SK-N-SH treated with all-trans-retinoic acid at 6 μM for 48 hours (cell line): ENCODE results near the gene AGGF1.

Experiments used
- ATAC-seq: fragments of 200-7000 bp; cut with Tn5 transposase; 3 replicates; pipeline ENCODE4 v1.9.1; 2020; ENCODE audit warnings: mild to moderate bottlenecking, moderate library complexity
- ARNTL ChIP-seq: fragments of 450-650 bp; formaldehyde crosslinking; IDR thresholded peaks from 2 replicates; pipeline ENCODE4 v1.5.0; 2020; ENCODE audit warnings: low read depth, mild to moderate bottlenecking, moderate library complexity, borderline replicate concordance
- BACH2 ChIP-seq: fragments of 250-450 bp; sonication (Bioruptor Pico); IDR thresholded peaks from 2 replicates; pipeline ENCODE4 v1.9.0; 2021; ENCODE audit warnings: mild to moderate bottlenecking, borderline replicate concordance
- CREB5 ChIP-seq: fragments of 250-450 bp; sonication (Bioruptor Pico); IDR thresholded peaks from 2 replicates; pipeline ENCODE4 v1.5.1; 2020; ENCODE audit warnings: low read depth, mild to moderate bottlenecking, moderate library complexity
- CSDC2 ChIP-seq: fragments of 250-450 bp; sonication (Bioruptor Pico); IDR thresholded peaks from 2 replicates; pipeline ENCODE4 v1.5.0; 2020; ENCODE audit warnings: mild to moderate bottlenecking, moderate library complexity
- CSRNP3 ChIP-seq: fragments of 250-450 bp; sonication (Bioruptor Pico); IDR thresholded peaks from 2 replicates; pipeline ENCODE4 v1.5.1; 2021; ENCODE audit warnings: mild to moderate bottlenecking, moderate library complexity
- ESRRG ChIP-seq: fragments of 250-450 bp; sonication (Bioruptor Pico); IDR thresholded peaks from 2 replicates; pipeline ENCODE4 v1.6.1; 2021; ENCODE audit warnings: mild to moderate bottlenecking
- GLIS3 ChIP-seq: fragments of 250-450 bp; sonication (Bioruptor Pico); IDR thresholded peaks from 2 replicates; pipeline ENCODE4 v1.5.0; 2020; ENCODE audit warnings: mild to moderate bottlenecking, moderate library complexity
- OSR1 ChIP-seq: fragments of 250-450 bp; sonication (Bioruptor Pico); IDR thresholded peaks from 2 replicates; pipeline ENCODE4 v1.8.0; 2022; ENCODE audit warnings: moderate library complexity, mild to moderate bottlenecking, inconsistent platforms
- POU6F1 ChIP-seq: fragments of 250-450 bp; sonication (Bioruptor Pico); IDR thresholded peaks from 2 replicates; pipeline ENCODE4 v1.8.0; 2021; ENCODE audit warnings: low read depth, mild to moderate bottlenecking, moderate library complexity, borderline replicate concordance
- PPARA ChIP-seq: fragments of 250-450 bp; sonication (Bioruptor Pico); IDR thresholded peaks from 2 replicates; pipeline ENCODE4 v1.5.0; 2020; ENCODE audit warnings: mild to moderate bottlenecking, borderline replicate concordance
- RARB ChIP-seq: fragments of 250-450 bp; sonication (Bioruptor Pico); IDR thresholded peaks from 2 replicates; pipeline ENCODE4 v1.8.0; 2021; ENCODE audit warnings: mild to moderate bottlenecking, moderate library complexity
- SNAI2 ChIP-seq: fragments of 250-450 bp; sonication (Bioruptor Pico); IDR thresholded peaks from 2 replicates; pipeline ENCODE4 v1.5.0; 2020; ENCODE audit warnings: mild to moderate bottlenecking, moderate library complexity
- TCF4 ChIP-seq: fragments of 250-450 bp; sonication (Bioruptor Pico); IDR thresholded peaks from 2 replicates; pipeline ENCODE4 v1.8.0; 2021; ENCODE audit warnings: mild to moderate bottlenecking, moderate library complexity, borderline replicate concordance
- TOX ChIP-seq: fragments of 250-450 bp; sonication (Bioruptor Pico); IDR thresholded peaks from 2 replicates; pipeline ENCODE4 v1.8.0; 2021; ENCODE audit warnings: mild to moderate bottlenecking, moderate library complexity, borderline replicate concordance
- TSHZ2 ChIP-seq: fragments of 250-450 bp; sonication (Bioruptor Pico); IDR thresholded peaks from 2 replicates; pipeline ENCODE4 v1.5.0; 2020; ENCODE audit warnings: mild to moderate bottlenecking, moderate library complexity
- ZC3H10 ChIP-seq: fragments of 250-450 bp; sonication (Bioruptor Pico); IDR thresholded peaks from 2 replicates; pipeline ENCODE4 v1.5.1; 2021; ENCODE audit warnings: mild to moderate bottlenecking, moderate library complexity
- ZFP3 ChIP-seq: fragments of 250-450 bp; sonication (Bioruptor Pico); IDR thresholded peaks from 2 replicates; pipeline ENCODE4 v1.5.0; 2020; ENCODE audit warnings: mild to moderate bottlenecking, moderate library complexity
- ZNF565 ChIP-seq: fragments of 450-650 bp; formaldehyde crosslinking; conservative IDR thresholded peaks from 2 replicates; pipeline ENCODE4 v1.5.0; 2020; ENCODE audit warnings: low read depth, mild to moderate bottlenecking, moderate library complexity
- ZNF70 ChIP-seq: fragments of 450-650 bp; formaldehyde crosslinking; IDR thresholded peaks from 2 replicates; pipeline ENCODE4 v1.5.0; 2020; ENCODE audit warnings: mild to moderate bottlenecking, moderate library complexity
- ZNF8 ChIP-seq: fragments of 450-650 bp; formaldehyde crosslinking; IDR thresholded peaks from 2 replicates; pipeline ENCODE4 v1.5.0; 2020; ENCODE audit warnings: mild to moderate bottlenecking, moderate library complexity

The AGGF1 gene

GRCh38 chr5:76999451-76999850 lies 30.8 kb upstream of the AGGF1 start:
- ATAC-seq: no peak
- TF ChIP-seq CSDC2 (no peak), ZNF565 (CRISPR knock-in tag) (no peak), PPARA (CRISPR knock-in tag) (no peak), GLIS3 (no peak), ESRRG (no peak), OSR1 (no peak), ZC3H10 (CRISPR knock-in tag) (no peak)

- TF ChIP-seq PPARA (CRISPR knock-in tag) (no peak), SNAI2 (no peak), ZNF565 (CRISPR knock-in tag) (no peak), TCF4 (CRISPR knock-in tag) (no peak), POU6F1 (no peak), OSR1 (no peak), CREB5 (CRISPR knock-in tag) (no peak), ZFP3 (no peak), GLIS3 (no peak), CSDC2 (no peak), CSRNP3 (no peak), RARB (no peak), ESRRG (no peak)
- ATAC-seq: no peak
Measured at GRCh38 chr5:77003246-77003645, 27.0 kb upstream of the AGGF1 start.

- no peak for TF ChIP-seq CSDC2
- TF ChIP-seq TCF4 (CRISPR knock-in tag): no peak
- TF ChIP-seq ZNF70 (CRISPR knock-in tag): no peak
- no peak for TF ChIP-seq ESRRG
- no peak for TF ChIP-seq CREB5 (CRISPR knock-in tag)
- TF ChIP-seq TOX (CRISPR knock-in tag): no peak
- no peak for TF ChIP-seq BACH2
- TF ChIP-seq PPARA (CRISPR knock-in tag): no peak
- no peak for TF ChIP-seq ZNF565 (CRISPR knock-in tag)
- no peak for TF ChIP-seq POU6F1
- no peak for TF ChIP-seq GLIS3
- no peak for TF ChIP-seq CSRNP3
- TF ChIP-seq TSHZ2 (CRISPR knock-in tag): no peak
- TF ChIP-seq ZFP3: no peak
- no peak for TF ChIP-seq ARNTL
- no peak for TF ChIP-seq OSR1
- no peak for TF ChIP-seq ZNF8 (CRISPR knock-in tag)
- ATAC-seq: no peak
Measured at GRCh38 chr5:77006124-77006523, 24.1 kb upstream of the AGGF1 start.
